HG02759 (cell line): ENCODE measurements around the gene PRKACA.
"Not testable (repeated sequence)": the region's sequence is repeated elsewhere in the genome, so short reads cannot be mapped to it uniquely, and the experiment has no call there.

Experiments
- ATAC-seq: cut with Tn5 transposase; IDR thresholded peaks from one replicate; pipeline ENCODE4 v1.9.1; 2021; ENCODE audit warnings: mild to moderate bottlenecking, moderate library complexity; ENCODE audit not compliant: unreplicated experiment

Gene PRKACA

GRCh38 chr19:14148751-14149410 is 31.3 kb upstream of the PRKACA start:
- ATAC-seq = no peak

GRCh38 chr19:14147797-14148605 is 30.4 kb upstream of the PRKACA start:
- no peak for ATAC-seq

- ATAC-seq = no peak
Measured at GRCh38 chr19:14146789-14147216, 29.2 kb upstream of the PRKACA start.

GRCh38 chr19:14146169-14146568 is 28.6 kb upstream of the PRKACA start:
- ATAC-seq = not testable (repeated sequence)

- no peak for ATAC-seq
Measured at GRCh38 chr19:14145381-14145780, 27.8 kb upstream of the PRKACA start.

GRCh38 chr19:14142262-14143190 is 25.0 kb upstream of the PRKACA start:
- no peak for ATAC-seq

DNA sequence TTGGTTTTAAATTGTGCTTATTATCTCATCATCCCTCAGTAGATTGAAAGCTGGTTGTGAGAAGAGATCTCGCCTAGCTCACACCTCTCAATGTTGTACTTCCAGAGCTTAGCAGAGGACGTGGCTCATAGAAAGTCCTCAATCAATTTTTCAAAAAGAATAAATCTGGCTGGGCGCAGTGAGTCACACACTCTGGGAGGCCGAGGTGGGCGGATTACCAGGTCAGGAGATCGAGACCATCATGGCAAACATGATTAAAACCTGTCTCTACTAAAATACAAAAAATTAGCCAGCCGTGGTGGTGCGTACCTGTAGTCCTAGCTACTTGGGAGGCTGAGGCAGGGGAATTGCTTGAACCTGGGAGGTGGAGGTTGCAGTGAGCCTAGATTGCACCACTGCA is 23.5 kb upstream of the PRKACA start:
- ATAC-seq = no peak

DNA sequence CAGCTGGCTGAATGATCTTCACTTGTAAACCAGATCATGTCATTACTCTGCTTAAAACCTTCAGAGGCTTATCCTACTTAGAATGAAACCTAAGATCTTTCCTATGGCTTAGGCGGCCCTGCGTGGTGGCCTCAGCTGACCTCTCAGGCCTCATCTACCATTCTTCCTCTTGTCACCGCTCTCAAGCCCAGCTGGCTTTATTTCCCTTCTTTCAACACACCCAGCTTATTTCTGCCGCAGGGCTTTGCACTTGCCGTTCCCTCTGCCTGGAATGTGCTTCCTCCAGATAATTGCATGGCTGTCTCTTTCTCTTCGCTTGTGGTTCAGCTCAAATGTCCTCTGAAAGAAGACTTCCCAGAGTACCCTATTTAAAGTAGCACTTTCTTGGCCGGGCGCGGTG is 22.4 kb upstream of the PRKACA start:
- no peak for ATAC-seq

DNA sequence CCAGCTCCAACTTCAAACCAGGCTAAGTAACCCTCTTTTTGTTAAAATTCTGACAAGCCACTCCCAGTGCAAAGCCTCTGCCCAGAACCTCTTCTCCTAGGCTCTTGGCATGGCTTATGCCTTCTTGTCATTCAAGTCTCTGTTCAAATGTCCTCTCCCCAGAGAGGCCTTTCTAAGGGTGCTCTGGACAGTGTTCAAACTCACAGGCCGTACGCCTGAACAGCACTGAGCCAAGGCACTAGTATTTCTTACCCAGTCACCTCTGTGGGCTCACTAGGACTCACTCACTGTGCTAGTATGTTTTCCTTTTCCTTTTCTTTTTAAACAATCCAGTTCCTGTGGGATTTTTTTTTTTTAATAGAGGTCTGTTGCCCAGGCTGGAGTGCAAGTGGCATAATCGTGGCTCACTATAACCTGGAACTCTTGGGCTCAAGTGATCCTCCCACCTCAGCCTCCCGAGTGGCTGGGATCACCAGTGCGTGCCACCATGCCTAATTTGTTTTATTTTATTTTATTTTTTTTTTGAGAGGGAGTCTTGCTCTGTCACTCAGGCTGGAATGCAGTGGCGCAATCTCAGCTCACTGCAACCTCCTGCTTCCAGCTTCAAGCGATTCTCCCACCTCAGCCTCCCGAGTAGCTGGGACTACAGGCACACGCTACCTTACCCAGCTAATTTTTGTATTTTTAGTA is 21.2 kb upstream of the PRKACA start:
- no peak for ATAC-seq

DNA sequence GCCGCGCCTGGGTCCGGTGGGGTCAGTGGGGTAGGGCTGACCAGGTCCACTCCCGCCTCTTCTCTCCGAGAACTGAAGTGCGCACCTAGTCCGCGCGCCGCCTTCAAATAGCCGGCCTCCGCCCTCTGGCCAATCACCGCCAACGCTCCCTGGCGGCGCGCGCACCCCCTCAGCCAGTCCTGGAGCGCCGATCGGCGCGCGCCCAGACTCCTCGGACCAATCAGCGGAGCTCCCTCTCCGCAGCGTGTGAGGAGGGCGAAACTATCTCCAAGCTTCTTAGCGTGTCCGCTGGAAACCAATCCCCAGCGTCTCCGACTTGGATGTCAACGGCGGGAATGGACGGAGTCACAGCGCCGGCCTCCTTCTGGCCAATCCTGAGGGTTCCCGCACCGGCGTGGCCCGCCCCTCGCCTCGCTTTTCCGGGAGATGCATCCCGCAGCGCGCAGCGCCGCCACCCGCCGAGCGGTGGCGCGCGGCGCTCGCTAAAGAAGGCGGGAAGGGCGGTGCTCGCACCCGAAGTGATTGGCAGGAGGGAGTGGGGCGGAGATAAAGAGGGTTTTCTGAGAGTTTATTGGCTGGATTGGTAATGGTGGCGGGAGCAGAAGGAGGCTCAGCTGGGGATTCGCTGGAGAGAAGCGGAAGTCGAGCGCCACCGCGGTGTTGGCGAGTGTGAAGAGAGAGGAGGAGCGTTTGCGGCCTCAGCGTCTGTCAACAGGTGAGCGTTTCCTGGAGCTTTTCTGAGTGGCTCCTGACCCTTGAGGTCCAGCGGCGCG is 19.1 kb upstream of the PRKACA start, which contains the start of gene ASF1B:
Gene ASF1B (minus strand): TSS at position 81 of the 773 bp plus-strand sequence. CDS start 133 bp downstream, outside the sequence.
- ATAC-seq = peak; percentile 82

DNA sequence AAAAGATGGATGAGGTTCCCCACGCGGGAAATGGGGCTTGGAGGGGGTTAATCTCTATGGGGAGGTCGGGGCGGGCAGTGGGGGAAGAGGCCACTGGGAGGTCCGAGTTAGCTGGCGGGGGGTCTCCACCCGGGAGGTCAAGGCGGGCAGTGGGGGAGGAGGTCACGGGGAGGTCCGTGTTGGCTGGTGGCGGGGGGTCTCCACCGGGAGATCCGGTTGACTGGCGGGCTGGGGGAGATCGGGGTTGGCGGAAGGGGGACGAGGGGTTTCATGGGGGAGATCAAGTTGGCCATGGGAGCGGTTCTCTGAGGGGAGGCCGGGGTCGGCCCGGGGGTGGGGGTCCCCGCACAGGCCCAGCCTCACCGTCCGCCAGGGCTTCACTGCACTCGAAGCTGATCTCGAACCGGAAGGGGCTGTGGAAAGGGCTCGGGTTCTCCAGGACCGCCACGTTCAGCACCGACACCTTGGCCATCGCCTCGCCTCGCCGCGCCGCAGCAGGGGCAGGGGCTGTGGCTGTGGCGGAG is 18.5 kb upstream of the PRKACA start:
- ATAC-seq = no peak

DNA sequence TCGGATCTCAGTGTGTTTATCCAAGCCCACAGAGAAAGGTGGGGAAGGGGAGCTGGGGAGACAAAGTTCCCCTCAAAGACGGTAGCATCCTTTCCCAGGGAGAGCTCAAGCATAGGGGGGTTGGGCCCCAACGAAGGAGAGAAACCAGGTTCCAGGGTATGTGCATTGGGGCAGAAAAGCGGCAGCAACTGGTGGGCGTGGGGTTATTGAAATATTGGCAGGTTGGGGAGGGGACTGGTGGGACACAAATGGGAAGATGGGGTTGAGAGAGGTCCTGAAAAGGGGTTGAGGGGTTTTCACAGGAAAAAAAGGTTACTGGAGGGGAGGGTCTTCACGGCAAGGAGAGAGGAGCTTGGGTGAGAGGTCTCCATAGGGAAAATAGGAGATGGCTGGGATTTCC is 17.8 kb upstream of the PRKACA start:
- ATAC-seq = no peak

- ATAC-seq = no peak
Measured at GRCh38 chr19:14127929-14128509, 10.5 kb upstream of the PRKACA start.

DNA sequence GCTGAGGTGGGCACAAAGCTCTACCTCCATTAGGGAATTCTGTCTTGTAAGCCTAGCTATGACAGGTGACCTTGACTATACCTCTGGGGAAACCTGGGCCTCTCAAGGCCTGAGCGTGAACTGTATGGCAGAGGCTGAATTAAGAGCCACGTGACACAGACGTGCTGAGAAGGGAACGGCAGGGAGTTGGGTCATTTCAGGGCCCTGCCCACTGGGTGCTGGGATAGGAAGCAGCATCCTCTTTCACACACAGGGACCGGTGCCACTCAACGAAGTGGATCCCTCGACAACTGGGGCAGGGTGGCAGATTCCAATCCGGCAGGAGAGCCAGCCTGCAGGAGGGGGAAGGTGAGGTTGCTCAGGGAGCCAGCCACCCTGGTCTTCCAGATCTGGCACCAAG is 9.6 kb upstream of the PRKACA start:
- ATAC-seq = no peak

GRCh38 chr19:14122924-14123323 is 5.4 kb upstream of the PRKACA start:
- no peak for ATAC-seq

- ATAC-seq = no peak
Measured at GRCh38 chr19:14120497-14120780, 2.9 kb upstream of the PRKACA start.

GRCh38 chr19:14119644-14120496 is 2.3 kb upstream of the PRKACA start:
- no peak for ATAC-seq

GRCh38 chr19:14119146-14119545 is 1.6 kb upstream of the PRKACA start:
- no peak for ATAC-seq
